ENCODE data around the gene SORCS3. TPM values are rescaled to one million over a fixed set of nuclear protein-coding genes. Genes with fewer than 3 reads are reported as not detected.

Gene SORCS3
- total and polyA plus RNA-seq, 10 of the 15 experiments (the other 5 are each of a cell fraction or from before 2014, with no cell fraction given), result 0.01 to 0.04 (median 0.02) TPM; not detected in 7

- Histone ChIP-seq H4K20me1 (ENCODE audit: control insufficient read depth, insufficient read depth) (no peaks in the 10 kb centered on the region), H3K27ac (ENCODE audit: control insufficient read depth, insufficient read depth) (no peak overlapping the region), H3K79me2 (ENCODE audit: control insufficient read depth, insufficient read depth, low read length) (no peaks in the 10 kb centered on the region), H3K36me3 (ENCODE audit: control insufficient read depth in 2 of 2, insufficient read depth in 2 of 2, low read length in 1 of 2) (no peaks in the 10 kb centered on the region), H3K27me3 (replicated peaks in 1 of 2; ENCODE audit: control insufficient read depth in 2 of 2, insufficient read depth in 2 of 2, low read length in 1 of 2) (no peaks in the 10 kb centered on the region), H2AFZ (ENCODE audit: control insufficient read depth, low read depth, low read length) (no peak overlapping the region), H3K4me2 (ENCODE audit: control insufficient read depth, insufficient read depth) (no peak overlapping the region), H3K9ac (ENCODE audit: control insufficient read depth, insufficient read depth, low read length) (no peak overlapping the region), H3K4me1 (ENCODE audit: control insufficient read depth, insufficient read depth, low read length) (peaks cover 2% of the 10 kb centered on the region), H3K4me3 (no peak overlapping the region), H3K9me3 (replicated peaks; ENCODE audit: control insufficient read depth, insufficient read depth, low read length) (peaks cover 2% of the 10 kb centered on the region; the same call in 1 of the 3 replicates)
- no peak for TF ChIP-seq ASH2L (IDR thresholded peaks at IDR 0.05; ENCODE audit: borderline replicate concordance, low read depth)
- no peak for TF ChIP-seq NFYB (IDR thresholded peaks at IDR 0.05; ENCODE audit: insufficient read depth, low read depth, low read length)
- TF ChIP-seq YY1 (IDR thresholded peaks at IDR 0.05; ENCODE audit: low read depth, low read length), result no peak
- no peak for TF ChIP-seq NR2F1 (conservative IDR thresholded peaks at IDR 0.05)
- SMC1A ChIA-PET (ENCODE audit: uncharacterized antibody, unreplicated experiment), result no interaction called here
- DNase-seq (ENCODE audit: low read depth, low spot score) (no peak), ATAC-seq (no peak), FAIRE-seq (no peak)
- intact Hi-C loops (cut with micrococcal nuclease; ENCODE audit: unreplicated experiment), result no loop called here
- RAD21 ChIA-PET (ENCODE audit: unreplicated experiment), result no interaction called here
- POLR2A ChIA-PET, result no interaction called here
- BruUV-seq (replicated peaks), result no TSS peak
- CTCF ChIA-PET, result interaction anchor here (0.6 kb wide), 1 partner anchor 186 kb away, joined by 3 read pairs; no protein-coding TSS in a partner anchor
- WGBS (ENCODE audit: insufficient coverage, insufficient replicate concordance, low lambda C conversion rate, missing lambda C conversion rate), result 9% methylated on average over 1 of the region's 1 CpG
- in situ Hi-C loops (cut with MboI), result no loop called here
Observed at GRCh38 chr10:104811166-104811565, 170.1 kb downstream of the SORCS3 start.

- POLR2A ChIA-PET, result no interaction called here
- ATAC-seq (no peak), DNase-seq (ENCODE audit: low read depth, low spot score) (no peak), FAIRE-seq (no peak)
- in situ Hi-C loops (cut with MboI), result no loop called here
- RAD21 ChIA-PET (ENCODE audit: unreplicated experiment), result no interaction called here
- CTCF ChIA-PET, result interaction anchor here (0.5 kb wide), 1 partner anchor 1466 kb away, joined by 3 read pairs; the partner anchor contains the start of gene PCGF6
- Histone ChIP-seq H4K20me1 (ENCODE audit: control insufficient read depth, insufficient read depth) (no peaks in the 10 kb centered on the region), H3K27ac (ENCODE audit: control insufficient read depth, insufficient read depth) (no peak overlapping the region), H3K27me3 (replicated peaks in 1 of 2; ENCODE audit: control insufficient read depth in 2 of 2, insufficient read depth in 2 of 2, low read length in 1 of 2) (no peaks in the 10 kb centered on the region), H3K4me2 (ENCODE audit: control insufficient read depth, insufficient read depth) (no peak overlapping the region), H3K4me3 (no peak overlapping the region), H3K9ac (ENCODE audit: control insufficient read depth, insufficient read depth, low read length) (no peak overlapping the region), H2AFZ (ENCODE audit: control insufficient read depth, low read depth, low read length) (no peak overlapping the region), H3K9me3 (replicated peaks; ENCODE audit: control insufficient read depth, insufficient read depth, low read length) (no peaks in the 10 kb centered on the region), H3K79me2 (ENCODE audit: control insufficient read depth, insufficient read depth, low read length) (no peaks in the 10 kb centered on the region), H3K4me1 (ENCODE audit: control insufficient read depth, insufficient read depth, low read length) (no peaks in the 10 kb centered on the region), H3K36me3 (ENCODE audit: control insufficient read depth in 2 of 2, insufficient read depth in 2 of 2, low read length in 1 of 2) (no peaks in the 10 kb centered on the region)
- WGBS (ENCODE audit: insufficient coverage, insufficient replicate concordance, low lambda C conversion rate, missing lambda C conversion rate), result 0% methylated on average over 2 of the region's 2 CpGs
- SMC1A ChIA-PET (ENCODE audit: uncharacterized antibody, unreplicated experiment), result no interaction called here
- no TSS peak for BruUV-seq (replicated peaks)
- TF ChIP-seq MEF2B (IDR thresholded peaks at IDR 0.05; ENCODE audit: partially characterized antibody, poor library complexity, severe bottlenecking) (no peak), RELA (IDR thresholded peaks at IDR 0.05; ENCODE audit: borderline replicate concordance, partially characterized antibody) (no peak)
- intact Hi-C loops (cut with micrococcal nuclease; ENCODE audit: unreplicated experiment), result no loop called here
Observed at GRCh38 chr10:104816501-104816900, 175.4 kb downstream of the SORCS3 start.

All from GM12878 (cell line).